Hypothalamus (tissue), 51 donors: ENCODE results near the gene HSD17B7.
"Not testable (repeated sequence)": the region's sequence is repeated elsewhere in the genome, so short reads cannot be mapped to it uniquely, and the experiment has no call there.

Experiments
- DNase-seq, 51 donors: peaks; one replicate each; lab custom pipeline; 2025; lab: John Stamatoyannopoulos, UW

The HSD17B7 gene, protein sequence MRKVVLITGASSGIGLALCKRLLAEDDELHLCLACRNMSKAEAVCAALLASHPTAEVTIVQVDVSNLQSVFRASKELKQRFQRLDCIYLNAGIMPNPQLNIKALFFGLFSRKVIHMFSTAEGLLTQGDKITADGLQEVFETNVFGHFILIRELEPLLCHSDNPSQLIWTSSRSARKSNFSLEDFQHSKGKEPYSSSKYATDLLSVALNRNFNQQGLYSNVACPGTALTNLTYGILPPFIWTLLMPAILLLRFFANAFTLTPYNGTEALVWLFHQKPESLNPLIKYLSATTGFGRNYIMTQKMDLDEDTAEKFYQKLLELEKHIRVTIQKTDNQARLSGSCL

DNA sequence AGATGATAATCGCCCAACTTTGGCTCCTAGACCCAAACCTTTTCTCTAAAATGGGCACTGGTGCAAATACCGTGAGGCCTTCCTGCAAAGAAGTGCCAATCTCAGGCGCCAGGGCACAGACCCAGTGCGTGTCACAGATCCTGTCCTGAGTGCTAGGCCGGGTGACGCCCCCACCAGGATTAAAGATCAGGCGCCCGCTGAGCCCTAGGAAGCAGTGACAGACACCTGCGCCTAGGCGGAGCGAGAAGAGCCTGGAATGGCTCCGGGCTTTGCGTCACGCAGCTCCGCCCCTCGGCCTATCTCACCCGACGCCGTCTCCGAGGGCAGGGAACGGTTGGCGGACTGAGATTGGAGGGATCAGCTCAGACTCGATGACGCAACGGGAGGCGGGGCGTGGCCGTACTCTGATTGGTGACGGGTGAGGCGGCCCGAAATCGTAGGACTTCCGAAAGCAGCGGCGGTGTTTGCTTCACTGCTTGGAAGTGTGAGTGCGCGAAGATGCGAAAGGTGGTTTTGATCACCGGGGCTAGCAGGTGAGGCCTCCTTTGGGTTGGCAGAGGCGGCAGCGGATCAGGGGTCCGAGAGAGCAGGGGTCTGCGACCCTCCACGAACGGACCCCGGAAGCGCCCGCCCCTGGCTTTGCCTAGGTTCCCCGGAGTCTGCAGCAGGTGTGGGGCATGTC is at the start of gene HSD17B7:
HSD17B7 (plus strand) TSS at position 400 of the 682 bp plus-strand sequence; CDS start at position 499, 99 bp downstream.
- peak; percentile 13 to 92 (median 81) for DNase-seq

DNA sequence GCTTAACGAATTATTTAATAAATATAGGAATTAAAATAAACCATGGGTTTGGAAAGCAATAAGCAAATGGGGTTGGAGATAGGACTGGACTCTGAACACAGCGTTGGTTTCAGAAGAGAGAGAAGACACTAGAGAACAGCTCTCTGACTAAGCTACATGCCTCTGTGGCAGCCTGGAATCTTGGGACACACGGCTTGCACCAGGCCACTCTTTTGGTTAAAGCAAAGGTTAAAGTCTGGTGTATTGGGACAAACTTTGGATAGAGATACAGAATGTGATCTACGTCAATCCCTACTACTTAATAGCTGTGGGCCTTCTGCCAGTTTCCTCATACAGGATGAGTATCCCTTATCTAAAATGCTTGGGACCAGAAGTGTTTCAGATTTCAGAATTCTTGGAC is 49.7 kb upstream of the HSD17B7 start:
- no peak for DNase-seq

DNA sequence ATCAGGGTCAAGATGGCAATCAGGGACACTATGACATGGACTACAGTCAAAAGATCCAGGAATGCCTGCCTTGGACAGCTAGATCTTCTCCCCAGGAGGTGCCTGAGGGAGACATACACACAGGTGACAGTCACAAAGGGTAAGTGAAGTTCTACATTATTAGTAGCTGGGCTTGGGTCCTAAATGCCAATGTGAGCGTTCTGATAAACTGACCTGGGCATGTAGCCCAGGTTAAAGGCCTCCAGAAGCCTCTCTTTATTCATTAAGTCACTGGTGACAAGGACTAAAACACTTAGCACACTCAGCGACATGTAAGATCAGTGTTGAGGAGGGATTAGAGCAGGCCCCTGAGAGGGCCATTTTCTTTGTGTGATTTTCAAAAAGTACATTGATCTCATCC is 48.9 kb upstream of the HSD17B7 start:
- DNase-seq = no peak

DNA sequence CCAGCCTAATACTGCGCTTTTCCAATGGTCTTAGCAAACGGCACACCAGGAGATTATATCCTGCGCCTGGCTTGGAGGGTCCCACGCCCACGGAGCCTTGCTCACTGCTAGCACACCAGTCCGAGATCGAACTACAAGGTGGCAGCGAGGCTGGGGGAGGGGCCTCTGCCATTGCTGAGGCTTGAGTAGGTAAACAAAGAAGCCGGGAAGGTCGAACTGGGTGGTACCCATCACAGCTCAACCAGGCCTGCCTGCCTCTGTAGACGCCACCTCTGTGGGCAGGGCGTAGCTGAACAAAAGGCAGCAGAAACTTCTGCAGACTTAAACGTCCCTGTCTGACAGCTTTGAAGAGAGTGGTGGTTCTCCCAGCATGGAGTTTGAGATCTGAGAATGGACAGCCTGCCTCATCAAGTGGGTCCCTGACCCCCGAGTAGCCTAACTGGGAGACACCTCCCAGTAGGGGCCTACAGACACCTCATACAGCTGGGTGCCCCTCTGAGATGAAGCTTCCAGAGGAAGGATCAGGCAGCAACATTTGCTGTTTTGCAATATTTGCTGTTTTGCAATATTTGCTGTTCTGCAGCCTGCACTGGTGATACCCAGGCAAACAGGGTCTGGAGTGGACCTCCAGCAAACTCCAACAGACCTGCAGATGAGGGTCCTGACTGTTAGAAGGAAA is 44.1 kb upstream of the HSD17B7 start:
- not testable (repeated sequence) for DNase-seq

DNA sequence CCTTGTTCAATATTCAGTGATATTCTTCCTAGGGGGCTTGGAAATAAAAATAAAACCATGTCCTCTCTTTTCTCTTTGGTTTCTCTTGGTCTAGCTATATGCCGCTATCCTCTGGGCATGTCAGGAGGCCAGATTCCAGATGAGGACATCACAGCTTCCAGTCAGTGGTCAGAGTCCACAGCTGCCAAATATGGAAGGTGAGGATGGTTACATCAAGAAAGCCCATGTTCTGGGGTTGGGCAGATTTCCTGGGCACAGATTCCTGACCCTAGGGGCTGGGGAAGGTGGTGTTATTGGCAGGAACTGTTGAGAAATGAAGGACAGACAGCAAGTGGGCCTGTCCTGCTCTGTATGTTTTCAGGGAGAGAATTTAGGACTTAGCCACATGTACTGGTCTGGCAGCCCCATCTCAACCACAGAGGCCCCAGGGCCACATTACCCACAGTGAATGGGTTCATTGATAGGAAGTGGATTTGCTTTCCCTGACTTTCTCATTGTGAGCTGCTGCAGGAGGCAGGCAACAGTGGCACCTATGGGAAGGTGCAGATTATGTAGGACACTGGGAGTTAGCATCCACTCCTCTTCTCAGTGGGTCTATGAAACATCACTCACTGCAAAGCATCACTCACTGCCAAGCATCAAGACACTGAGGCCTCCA is 37.4 kb upstream of the HSD17B7 start:
- no peak for DNase-seq

DNA sequence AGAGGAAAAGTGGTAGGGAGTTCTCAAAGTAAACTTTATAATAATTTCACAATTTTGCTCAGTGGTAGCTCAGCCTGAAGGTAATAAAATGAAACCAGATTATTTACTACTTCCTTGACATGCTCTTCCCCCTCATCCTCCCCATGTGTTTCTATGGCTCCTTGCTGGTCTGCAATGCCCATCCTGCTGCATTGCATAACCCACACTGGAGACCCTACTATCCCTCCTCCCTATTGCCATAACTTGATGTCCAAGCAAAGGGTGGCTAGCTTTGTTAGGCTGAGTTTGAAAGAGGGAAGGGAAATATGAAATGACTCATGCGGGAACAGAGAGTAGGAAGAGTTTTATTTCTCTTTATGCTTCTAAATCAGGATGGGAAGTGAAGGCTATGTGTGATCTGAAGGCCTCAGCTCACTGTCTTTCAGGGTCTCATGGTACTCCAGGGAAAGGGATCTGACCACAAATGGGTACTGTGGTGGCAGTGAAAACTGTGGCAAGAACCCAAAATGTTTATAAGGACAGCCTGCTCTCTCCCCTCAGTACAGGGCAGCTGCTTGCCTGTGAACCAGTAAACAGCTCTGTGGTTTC is 36.4 kb upstream of the HSD17B7 start:
- DNase-seq = no peak

DNA sequence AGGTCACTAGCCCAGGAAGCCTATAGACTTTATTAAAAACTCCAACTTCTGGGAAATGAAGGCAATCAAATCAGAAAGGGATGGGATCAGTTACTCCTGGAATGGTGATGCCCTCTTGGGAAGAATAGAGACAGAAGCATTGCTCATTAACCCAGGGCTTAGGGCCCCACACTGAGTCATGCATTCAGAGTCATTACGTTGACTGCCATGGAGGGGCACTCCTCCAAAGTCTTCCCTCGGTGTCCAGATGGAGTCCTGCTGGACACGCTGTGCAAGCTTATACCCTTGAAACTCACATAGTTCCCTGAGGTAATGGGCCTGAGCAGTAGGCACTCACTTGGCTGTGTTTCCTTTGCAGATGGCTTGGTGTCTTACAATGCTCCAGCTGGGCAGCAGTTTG is 35.2 kb upstream of the HSD17B7 start:
- no peak for DNase-seq

DNA sequence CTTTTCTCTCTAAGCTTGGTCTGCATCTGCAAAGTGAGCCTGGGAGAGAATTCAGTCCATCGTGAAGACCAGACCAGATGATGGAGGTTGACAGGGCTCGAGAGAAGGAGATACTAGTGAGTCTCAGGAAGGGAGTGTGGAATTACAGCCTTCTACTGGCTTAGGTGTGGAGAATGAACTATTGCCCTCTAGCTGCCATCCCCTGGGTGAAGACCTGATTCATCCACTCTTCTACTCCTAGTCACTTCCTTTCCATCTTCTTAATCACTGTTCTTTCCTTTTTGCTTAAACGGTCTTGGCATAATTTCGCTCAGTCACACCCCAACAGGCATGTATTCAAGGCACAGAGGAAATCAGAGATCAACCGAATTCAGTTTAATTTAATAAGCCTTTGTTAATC is 34.0 kb upstream of the HSD17B7 start:
- DNase-seq = no peak

DNA sequence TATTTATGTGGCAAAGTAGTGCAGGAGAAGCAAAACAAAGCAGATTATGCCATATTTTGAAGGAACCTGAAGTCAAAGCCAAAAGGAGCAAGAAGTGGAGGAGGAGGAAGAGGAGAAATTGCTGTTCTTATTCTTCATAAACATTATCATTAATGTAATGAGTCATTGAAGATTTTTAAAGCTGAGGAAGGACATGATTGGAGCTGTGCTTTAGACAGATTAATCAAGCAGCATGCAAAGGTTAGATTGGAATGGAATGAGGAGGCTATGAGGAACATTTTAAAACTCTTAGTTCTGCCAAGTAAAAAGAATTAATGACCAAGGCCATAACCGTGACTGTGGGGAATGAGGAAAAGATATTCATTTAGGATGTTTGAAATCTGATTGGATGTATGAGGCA is 33.0 kb upstream of the HSD17B7 start:
- DNase-seq = no peak

DNA sequence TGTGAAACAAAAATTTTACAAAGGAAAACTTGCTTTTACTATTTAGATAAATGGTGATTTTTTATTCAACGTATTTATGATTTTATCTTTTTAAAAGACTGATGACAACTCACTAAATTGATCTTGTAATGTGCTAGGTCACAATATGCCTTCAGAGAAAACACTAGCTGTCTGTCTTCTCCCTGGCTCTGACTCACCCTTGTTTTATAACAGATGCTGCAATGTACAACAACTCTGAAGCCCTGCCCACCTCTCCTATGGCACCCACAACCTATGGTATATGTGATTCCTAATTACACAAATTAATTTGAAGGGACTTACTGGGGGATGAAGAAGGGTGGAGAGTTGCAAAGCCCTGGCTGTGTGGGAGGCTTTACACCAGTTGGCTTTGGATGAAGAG is 24.7 kb upstream of the HSD17B7 start:
- DNase-seq = no peak

DNA sequence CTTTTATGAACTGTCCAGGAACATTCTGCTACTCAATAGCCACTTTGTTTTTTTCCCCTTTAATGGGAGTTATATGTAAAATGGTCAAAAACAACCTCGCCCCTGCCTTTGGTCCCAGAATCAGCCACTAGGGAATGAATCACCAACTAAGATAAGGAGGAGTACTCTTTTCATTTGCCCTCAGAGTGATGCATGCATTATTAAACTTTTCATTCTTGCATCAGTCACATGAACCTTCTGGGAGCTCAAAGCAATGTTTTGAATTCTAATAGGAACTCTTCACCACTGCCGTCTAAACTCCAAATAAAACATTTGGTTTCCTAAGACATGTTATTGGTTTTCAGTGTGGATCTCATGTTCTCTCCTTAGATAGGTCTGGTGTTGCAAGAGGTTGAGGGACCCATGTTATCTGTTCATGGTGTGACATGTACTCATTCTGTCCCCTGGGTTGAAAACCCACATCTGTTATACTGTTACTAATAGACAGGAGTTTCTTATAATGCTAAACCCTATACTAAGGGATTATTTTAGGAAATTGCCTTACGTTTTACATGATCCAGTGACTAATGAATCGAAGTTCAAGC is 17.8 kb upstream of the HSD17B7 start:
- no peak for DNase-seq

DNA sequence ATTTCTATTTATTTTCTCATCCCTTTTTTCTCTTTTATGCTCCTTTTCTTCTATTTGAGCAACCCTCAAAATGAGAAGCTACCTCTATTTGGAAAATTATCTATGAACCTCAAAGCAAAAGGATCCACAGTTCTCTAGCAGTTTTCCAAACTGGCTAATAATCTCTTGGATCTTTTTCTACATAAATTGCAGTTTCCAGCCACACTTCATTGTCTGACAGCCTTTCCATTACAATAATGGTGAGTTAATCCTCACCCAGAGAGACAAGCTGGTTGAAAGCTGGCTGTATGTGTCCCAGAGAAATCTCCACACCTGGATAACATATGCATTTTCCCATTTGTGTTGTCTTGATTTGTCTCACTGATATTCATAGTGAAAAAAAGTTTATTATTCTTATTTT is 16.5 kb upstream of the HSD17B7 start:
- DNase-seq = no peak

DNA sequence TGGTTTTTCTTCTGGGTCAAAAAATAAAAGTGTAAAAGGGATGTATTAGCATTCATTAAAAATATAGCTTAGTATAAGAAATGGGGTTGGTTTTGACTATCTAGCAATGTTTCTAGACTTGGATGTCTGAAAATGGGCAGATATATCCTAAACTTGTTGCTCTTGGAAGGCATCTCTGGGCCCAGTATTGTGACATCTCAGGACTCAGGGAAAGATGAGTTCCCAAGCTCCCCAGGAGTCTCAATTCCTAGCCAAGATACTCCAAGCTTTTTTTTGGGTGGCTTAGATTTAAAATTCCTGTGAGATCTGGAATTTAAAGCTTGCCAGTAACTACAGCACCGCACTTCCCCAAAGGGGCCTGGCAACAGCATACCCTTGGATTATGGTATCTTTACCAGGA is 11.5 kb upstream of the HSD17B7 start:
- DNase-seq = no peak

DNA sequence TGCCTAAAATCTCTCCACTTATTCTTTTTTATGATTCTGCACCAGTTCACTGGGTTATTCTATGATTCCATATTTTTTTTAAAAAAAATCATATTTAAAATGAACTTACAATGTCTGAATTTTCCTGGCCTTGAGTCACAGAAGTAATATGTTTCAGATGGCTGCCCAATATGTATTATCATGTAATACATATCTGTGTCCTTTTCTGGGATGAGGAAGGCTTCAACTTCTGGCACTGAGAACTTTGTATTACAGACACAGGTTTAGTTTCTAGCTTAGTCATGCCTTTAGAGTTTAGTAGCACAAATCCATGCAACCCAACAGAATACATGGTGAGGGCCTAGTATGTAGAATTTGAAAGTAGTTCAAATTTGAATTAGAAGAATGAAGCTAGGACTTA is 7.8 kb upstream of the HSD17B7 start:
- no peak for DNase-seq

DNA sequence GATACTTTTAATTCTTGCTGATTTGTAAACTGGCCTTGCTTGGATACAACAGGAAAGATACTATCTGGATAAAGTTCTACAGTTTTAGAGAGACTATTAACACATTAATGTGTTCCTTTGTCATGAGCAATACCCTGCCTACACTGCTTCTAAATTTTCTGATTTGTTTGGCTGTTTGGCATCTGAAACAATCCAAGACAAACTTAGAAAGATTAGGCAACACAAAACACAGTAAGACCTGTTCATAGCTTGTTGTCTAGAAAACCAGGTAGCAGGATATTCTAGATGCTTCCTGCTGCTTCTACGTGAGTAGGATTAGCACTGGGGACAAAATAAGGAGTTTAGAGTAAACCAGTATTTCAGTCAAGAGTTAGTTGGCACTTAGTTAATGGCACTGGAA is 5.6 kb upstream of the HSD17B7 start:
- DNase-seq = not testable (repeated sequence)

DNA sequence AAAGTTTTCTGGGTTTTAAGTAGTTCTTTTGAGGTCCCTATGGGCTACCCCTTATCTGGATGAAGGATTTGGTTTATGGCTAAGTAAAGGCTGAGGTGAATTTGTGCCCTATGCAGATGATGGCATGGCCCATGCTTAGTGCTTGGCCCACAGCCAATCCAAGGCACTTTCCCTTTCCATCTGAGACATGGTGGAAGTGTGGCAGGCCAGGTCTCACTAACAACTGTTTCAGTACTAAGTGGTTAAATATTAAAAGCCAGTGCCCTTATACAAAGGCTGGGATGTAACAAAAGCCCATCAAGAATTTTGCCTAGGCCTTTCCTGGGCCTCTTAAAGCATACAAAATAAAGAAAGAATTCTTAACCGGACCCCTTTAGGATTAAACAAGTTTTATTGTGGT is 1.7 kb upstream of the HSD17B7 start:
- not testable (repeated sequence) for DNase-seq

DNA sequence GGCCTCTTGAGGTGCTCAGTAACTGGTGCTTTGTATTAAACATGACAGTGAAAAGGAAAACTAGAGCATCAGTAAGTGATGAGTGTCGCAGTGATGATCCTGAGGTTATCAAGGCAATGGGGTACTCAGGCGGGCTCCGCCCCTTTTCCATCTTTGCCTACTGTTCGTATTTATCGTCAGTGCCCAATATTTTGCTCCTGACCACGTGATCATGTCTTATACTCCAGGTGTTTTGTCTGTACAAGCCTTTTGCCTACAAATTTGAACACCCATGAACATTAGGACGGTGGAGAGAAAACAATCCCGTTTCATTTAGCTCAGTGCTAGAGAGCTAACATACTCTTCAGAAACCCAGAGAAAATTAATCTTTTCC is 469 bp downstream of the HSD17B7 start:
- peak in 2 of 51 donors; percentile 1 to 10 for DNase-seq

DNA sequence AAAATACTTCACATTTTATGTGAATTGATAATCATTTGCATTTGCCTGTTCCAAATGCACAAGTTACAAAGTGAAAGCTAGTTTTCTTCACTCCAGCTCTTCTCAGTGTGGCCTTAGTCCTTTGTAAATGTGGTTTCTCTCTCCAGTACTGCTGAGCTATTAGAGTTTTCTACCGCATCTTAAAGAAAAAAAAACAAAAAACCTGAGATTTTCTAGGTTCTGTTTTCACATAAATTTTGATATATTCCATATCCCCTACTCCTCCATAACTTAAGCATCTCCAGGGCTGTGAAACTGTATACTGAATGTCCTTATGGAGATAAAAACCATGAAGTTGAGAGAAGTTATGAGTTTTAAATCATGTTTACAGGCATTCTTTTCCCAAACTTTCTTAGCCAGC is 3.8 kb downstream of the HSD17B7 start:
- DNase-seq = not testable (repeated sequence)

DNA sequence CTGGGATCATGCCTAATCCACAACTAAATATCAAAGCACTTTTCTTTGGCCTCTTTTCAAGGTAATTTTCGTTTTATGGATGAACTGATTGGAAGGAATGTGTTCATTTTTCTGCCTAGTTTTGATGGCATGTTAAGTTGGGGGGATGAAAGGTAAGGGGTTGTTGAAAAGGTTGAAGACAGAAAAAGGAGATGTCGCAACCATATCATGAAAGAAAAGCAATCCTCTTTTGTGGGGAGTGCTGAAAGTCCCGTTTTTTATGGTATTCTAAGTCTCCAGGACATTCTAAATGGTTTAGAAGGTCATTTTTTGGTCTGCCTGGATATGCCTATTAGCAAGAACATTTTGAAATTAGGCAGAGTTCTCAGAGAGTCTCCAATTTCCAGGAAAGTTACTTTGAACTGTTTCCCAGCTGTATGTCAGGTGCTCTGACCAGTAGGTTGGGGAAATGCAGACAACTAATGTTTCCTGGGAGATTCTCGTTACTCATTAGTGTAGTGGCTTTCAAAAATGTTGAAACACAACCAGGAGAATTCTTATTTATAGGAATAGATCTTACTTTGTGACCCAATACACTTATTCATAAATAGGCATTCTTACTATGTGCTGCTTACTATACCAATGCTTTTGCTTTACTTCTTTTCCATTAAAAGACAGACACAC is 6.2 kb downstream of the HSD17B7 start:
- not testable (repeated sequence) for DNase-seq
